ENCODE data around the gene TTLL11. TPM values are rescaled to one million over a fixed set of nuclear protein-coding genes. Genes with fewer than 3 reads are reported as not detected.

TTLL11 gene
- total and polyA plus RNA-seq, 2 experiments from 2014 or later = 4.7 to 6.7 TPM

DNA sequence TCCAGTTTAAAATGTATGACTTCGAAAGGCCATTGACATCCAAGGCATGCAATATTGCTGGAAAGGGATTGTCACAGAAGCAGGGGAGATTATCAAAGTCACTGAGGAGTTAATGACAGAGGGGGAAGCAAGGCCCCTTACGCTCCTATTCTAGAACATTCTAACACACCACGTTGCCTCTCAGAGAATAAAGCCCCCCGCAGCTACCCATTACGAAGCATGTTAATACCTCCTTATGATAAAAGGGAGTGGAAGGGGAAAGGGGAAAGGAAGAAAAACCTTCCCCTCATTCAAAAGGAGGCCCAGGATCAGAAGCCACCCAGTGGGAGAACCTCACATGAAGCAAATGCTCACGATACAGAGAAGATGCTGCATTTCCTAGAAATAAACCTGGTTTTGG lies 228.0 kb downstream of the TTLL11 start:
- H3K27me3 ChIP-seq = no peaks in the 10 kb centered on the region
- DNase-seq (ENCODE audit: low read depth in 1 of 2, low spot score in 1 of 2) = no peak
- H3K36me3 ChIP-seq = no peaks in the 10 kb centered on the region
- TF ChIP-seq, protein P1, sequence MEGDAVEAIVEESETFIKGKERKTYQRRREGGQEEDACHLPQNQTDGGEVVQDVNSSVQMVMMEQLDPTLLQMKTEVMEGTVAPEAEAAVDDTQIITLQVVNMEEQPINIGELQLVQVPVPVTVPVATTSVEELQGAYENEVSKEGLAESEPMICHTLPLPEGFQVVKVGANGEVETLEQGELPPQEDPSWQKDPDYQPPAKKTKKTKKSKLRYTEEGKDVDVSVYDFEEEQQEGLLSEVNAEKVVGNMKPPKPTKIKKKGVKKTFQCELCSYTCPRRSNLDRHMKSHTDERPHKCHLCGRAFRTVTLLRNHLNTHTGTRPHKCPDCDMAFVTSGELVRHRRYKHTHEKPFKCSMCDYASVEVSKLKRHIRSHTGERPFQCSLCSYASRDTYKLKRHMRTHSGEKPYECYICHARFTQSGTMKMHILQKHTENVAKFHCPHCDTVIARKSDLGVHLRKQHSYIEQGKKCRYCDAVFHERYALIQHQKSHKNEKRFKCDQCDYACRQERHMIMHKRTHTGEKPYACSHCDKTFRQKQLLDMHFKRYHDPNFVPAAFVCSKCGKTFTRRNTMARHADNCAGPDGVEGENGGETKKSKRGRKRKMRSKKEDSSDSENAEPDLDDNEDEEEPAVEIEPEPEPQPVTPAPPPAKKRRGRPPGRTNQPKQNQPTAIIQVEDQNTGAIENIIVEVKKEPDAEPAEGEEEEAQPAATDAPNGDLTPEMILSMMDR (IDR thresholded peaks at IDR 0.05; ENCODE audit: low read depth, low read length) = no peak
- H3K4me3 ChIP-seq = no peak overlapping the region
- no peaks in the 10 kb centered on the region for H3K4me1 ChIP-seq (ENCODE audit: low read depth)
- no peak overlapping the region for H3K27ac ChIP-seq
- no peaks in the 10 kb centered on the region for H3K9me3 ChIP-seq (ENCODE audit: low read depth)

DNA sequence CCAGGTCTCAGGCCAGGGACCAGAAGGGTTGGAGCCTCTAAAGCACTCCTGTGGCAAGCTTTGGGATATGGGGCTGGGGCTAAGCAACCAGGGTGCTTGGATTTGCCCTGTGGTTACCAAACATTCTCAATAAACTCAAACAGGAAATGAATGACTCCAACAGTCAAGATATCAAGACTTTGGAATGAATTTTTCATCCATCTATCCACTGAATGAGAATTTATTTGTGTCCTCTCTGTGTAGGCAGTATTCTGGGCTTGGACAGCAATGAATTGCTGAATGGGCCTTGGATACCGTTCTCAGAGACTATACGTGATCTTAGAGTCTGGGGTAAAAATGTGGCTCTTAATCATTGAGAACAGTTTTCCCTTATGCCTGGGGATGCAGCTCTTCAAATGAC lies 229.2 kb downstream of the TTLL11 start:
- Histone ChIP-seq H3K36me3 (no peaks in the 10 kb centered on the region), H3K27me3 (no peaks in the 10 kb centered on the region), H3K4me1 (ENCODE audit: low read depth) (no peaks in the 10 kb centered on the region), H3K9me3 (ENCODE audit: low read depth) (no peaks in the 10 kb centered on the region), H3K4me3 (no peak overlapping the region), H3K27ac (no peak overlapping the region)
- TF ChIP-seq, protein P1 (IDR thresholded peaks at IDR 0.05; ENCODE audit: low read depth, low read length) = no peak
- peak in 1 of 2 donors; percentile 33 for DNase-seq (ENCODE audit: low read depth in 1 of 2, low spot score in 1 of 2)

DNA sequence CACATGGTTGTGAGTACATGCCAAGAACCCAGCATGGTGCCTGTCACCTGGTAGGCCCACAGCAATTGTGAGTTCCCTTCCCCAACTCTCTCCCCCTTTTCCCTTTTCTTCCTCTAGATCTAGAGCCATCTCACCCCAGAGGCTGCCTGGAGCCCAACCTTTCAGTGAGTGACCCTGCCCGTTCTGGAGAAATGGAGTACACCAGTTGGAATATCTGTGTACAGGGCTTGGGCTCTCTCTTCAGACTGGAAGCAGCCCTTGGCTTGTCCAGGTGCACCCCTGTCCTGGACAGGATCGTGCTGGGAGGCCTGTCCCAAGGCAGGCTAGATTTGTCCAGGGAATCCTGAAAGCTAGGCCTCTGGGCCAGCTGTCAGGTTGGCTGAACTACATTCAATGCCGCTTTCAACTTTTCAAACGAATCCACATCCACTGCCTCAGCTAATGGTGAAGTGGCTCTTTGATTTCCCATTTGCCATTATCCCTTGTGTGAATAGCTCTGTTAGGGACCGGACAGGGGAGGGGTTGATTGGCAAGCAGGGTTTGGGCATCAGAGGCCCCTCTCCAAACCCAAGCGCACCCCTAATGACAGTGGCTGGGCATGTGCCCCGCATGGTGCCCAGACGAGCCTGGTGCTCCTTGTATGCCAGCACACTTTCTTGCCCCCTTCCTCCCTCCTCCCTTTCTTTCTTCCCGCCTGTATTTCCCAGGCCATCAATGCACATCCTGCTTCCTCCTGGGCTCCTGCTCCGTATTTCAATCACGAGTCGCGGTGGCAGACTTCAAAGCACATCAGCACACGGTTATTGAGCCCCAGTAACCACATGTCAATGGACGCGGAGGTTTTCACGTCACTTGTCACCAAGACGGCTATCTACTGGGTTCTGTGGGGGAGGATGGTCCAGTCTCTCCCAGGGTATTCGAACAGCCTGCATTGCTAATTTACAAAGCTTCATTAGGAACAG lies 230.5 kb downstream of the TTLL11 start:
- Histone ChIP-seq H3K9me3 (ENCODE audit: low read depth) (no peaks in the 10 kb centered on the region), H3K27me3 (no peaks in the 10 kb centered on the region), H3K36me3 (no peaks in the 10 kb centered on the region), H3K27ac (no peak overlapping the region), H3K4me3 (no peak overlapping the region), H3K4me1 (ENCODE audit: low read depth) (peaks cover 4% of the 10 kb centered on the region)
- TF ChIP-seq, protein P1 (IDR thresholded peaks at IDR 0.05; ENCODE audit: low read depth, low read length) = no peak
- DNase-seq (ENCODE audit: low read depth in 1 of 2, low spot score in 1 of 2) = no peak

GRCh38 chr9:121861501-121862180 lies 231.5 kb downstream of the TTLL11 start:
- TF ChIP-seq, protein P1 (IDR thresholded peaks at IDR 0.05; ENCODE audit: low read depth, low read length) = peak; percentile 42
- H3K27ac ChIP-seq = no peak overlapping the region
- no peaks in the 10 kb centered on the region for H3K36me3 ChIP-seq
- H3K27me3 ChIP-seq = no peaks in the 10 kb centered on the region
- no peak overlapping the region for H3K4me3 ChIP-seq
- H3K9me3 ChIP-seq (ENCODE audit: low read depth) = no peaks in the 10 kb centered on the region
- peaks cover 11% of the 10 kb centered on the region for H3K4me1 ChIP-seq (ENCODE audit: low read depth)
- DNase-seq (ENCODE audit: low read depth in 1 of 2, low spot score in 1 of 2) = peak; percentile 23 to 42

DNA sequence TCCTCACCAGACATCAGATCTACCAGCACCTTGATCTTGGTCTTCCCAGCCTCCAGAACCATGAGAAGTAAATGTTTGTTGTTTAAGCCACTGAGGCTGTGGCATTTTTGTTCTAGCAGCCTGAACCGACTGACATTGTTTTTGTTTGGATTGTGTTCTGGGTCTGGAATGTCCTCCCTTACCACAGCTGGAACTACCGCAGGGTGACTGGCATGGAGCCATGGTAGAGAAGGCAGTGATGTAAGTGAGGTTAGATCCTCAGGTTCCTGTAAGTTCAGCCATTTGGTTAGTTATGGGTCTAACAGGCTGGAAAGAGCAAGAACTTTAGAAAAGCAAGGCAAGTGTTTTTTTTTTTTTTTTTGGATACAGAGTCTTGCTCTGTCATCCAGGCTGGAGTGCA lies 232.4 kb downstream of the TTLL11 start:
- Histone ChIP-seq H3K9me3 (ENCODE audit: low read depth) (no peaks in the 10 kb centered on the region), H3K4me1 (ENCODE audit: low read depth) (peaks cover 11% of the 10 kb centered on the region), H3K27me3 (no peaks in the 10 kb centered on the region), H3K36me3 (no peaks in the 10 kb centered on the region), H3K27ac (no peak overlapping the region), H3K4me3 (no peak overlapping the region)
- DNase-seq (ENCODE audit: low read depth in 1 of 2, low spot score in 1 of 2) = peak in 1 of 2 donors; percentile 93
- TF ChIP-seq, protein P1 (IDR thresholded peaks at IDR 0.05; ENCODE audit: low read depth, low read length) = no peak

All from cardiac muscle cell (in vitro differentiated cells and primary cell).